Neural cell (in vitro differentiated cells): ENCODE data around the gene VPS26C.

Experiments used
- CTCF ChIP-seq: fragments of 450-650 bp; IDR thresholded peaks from 2 replicates; pipeline ENCODE4 v1.5.1; 2014; ENCODE audit warnings: antibody characterized with exemption, mild to moderate bottlenecking, moderate library complexity; ENCODE audit not compliant: poor library complexity, severe bottlenecking
- EZH2 ChIP-seq: fragments of 200-600, 300-800 bp; shearing (Covaris generic), sonication (generic); IDR thresholded peaks from 2 replicates; pipeline ENCODE4 v1.6.1; 2014; ENCODE audit warnings: antibody characterized with exemption, low read length, borderline replicate concordance, mild to moderate bottlenecking; ENCODE audit not compliant: insufficient read depth, poor library complexity, severe bottlenecking
- POLR2AphosphoS5 ChIP-seq: IDR thresholded peaks from 2 replicates; pipeline ENCODE4 v1.6.1; 2012
- RAD21 ChIP-seq: fragments of 450-650 bp; conservative IDR thresholded peaks from 2 replicates; pipeline ENCODE4 v1.6.1; 2014; ENCODE audit warnings: antibody characterized with exemption, mild to moderate bottlenecking, moderate library complexity
- REST ChIP-seq: IDR thresholded peaks from 2 replicates; pipeline ENCODE4 v1.6.1; 2012; ENCODE audit warnings: borderline replicate concordance

DNA sequence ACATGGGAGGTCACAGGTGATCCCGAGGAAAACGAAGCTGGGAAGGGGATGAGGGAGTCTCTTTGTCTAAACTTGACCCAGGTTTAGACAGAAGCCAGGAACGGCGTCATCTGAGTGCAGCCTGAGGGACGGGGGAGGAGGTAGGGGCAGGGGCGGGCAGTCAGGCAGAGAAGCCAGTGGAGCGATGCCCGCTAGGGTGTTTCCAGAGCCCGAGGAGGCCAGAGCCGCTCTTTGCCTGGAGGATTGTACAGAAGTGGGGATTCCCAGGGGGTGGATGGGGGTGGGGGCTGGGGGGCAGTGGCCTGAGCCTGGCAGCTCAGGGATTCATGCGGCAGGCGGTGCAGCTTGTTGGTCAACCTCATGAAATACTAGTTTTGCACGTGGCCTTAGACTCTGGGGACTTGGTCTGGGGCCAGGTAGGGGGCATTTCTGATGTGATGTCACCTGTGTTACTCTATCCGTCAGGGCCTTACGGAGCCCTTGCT, 58.4 kb downstream of the VPS26C start:
- TF ChIP-seq CTCF (no peak), POLR2AphosphoS5 (no peak), EZH2 (no peak), RAD21 (no peak), REST (no peak)
